HFFc6 (cell line): ENCODE measurements around the gene UBASH3A. TPM values are rescaled to one million over a fixed set of nuclear protein-coding genes. Genes with fewer than 3 reads are reported as not detected.

ENCODE experiments used
- DNase-seq: peaks from one replicate; pipeline ENCODE4 v3.0.0-alpha.2; 2018
- H3K27ac Mint-ChIP-seq: 2 replicates; pipeline ENCODE4 v1.8.0; 2020; ENCODE audit warnings: mild to moderate bottlenecking, mixed read lengths
- H3K27me3 Mint-ChIP-seq: 2 replicates; pipeline ENCODE4 v1.8.0; 2021; ENCODE audit warnings: mild to moderate bottlenecking, moderate library complexity, mixed read lengths; ENCODE audit not compliant: insufficient read depth
- H3K36me3 Mint-ChIP-seq: 2 replicates; pipeline ENCODE4 v1.8.0; 2021; ENCODE audit warnings: low read depth, mixed read lengths
- H3K4me1 Mint-ChIP-seq: 2 replicates; pipeline ENCODE4 v1.8.0; 2020; ENCODE audit warnings: low read depth, mixed read lengths
- H3K4me3 Mint-ChIP-seq: 2 replicates; pipeline ENCODE4 v1.8.0; 2020; ENCODE audit warnings: mild to moderate bottlenecking, moderate library complexity, mixed read lengths
- H3K9me3 Mint-ChIP-seq: 2 replicates; pipeline ENCODE4 v1.8.0; 2020; ENCODE audit warnings: mild to moderate bottlenecking, mixed read lengths
- CTCF ChIP-seq: fragments of 200-600 bp; sonication (generic); IDR thresholded peaks from 2 replicates; pipeline ENCODE4 v1.5.0; 2021; ENCODE audit warnings: antibody characterized with exemption, mild to moderate bottlenecking
- total RNA-seq, 6 experiments: library from RNA; stranded (reverse); fragmentation: NEBNext Ultra II Directional; extraction: Animal tissue kit (Norgen Biotek cat#: 25700); gene quantifications; 2 replicates in 1 of 6; 3 replicates in 5 of 6; pipeline ENCODE4 v1.2.3, GENCODE V29; 2021

The UBASH3A gene
- total RNA-seq, 6 experiments from 2014 or later, result not detected

- Mint-ChIP-seq H3K9me3 (peaks cover 82% of the 10 kb centered on the region), H3K4me3 (no peak overlapping the region), H3K27ac (no peak overlapping the region), H3K27me3 (no peaks in the 10 kb centered on the region), H3K36me3 (peaks cover 10% of the 10 kb centered on the region; the same call in 1 of the 2 replicates), H3K4me1 (no peaks in the 10 kb centered on the region)
- no peak for DNase-seq
- no peak for TF ChIP-seq CTCF
Observed at GRCh38 chr21:42435833-42436232, 32.1 kb downstream of the UBASH3A start.

DNA sequence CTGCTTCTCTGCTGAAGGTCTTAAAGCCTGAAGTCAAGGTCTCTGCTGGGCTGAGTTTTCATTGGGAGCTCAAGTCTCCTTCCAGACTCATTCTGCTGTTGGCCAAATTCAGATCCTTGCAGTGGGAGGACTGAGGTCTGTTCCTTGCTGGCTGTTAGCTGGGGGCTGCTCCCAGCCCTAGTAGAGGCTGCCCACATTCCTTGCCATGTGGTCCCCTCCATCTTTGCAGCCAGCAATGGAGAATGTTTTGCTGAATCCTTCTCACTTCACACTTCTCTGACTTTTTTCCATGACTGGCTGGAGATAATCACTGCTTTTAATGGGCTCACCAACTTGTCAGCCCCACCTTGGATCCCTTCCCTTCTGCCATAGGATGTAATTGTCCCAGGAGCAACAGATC, 33.2 kb downstream of the UBASH3A start:
- no peaks in the 10 kb centered on the region for H3K27me3 Mint-ChIP-seq
- no peak overlapping the region for H3K4me3 Mint-ChIP-seq

DNA sequence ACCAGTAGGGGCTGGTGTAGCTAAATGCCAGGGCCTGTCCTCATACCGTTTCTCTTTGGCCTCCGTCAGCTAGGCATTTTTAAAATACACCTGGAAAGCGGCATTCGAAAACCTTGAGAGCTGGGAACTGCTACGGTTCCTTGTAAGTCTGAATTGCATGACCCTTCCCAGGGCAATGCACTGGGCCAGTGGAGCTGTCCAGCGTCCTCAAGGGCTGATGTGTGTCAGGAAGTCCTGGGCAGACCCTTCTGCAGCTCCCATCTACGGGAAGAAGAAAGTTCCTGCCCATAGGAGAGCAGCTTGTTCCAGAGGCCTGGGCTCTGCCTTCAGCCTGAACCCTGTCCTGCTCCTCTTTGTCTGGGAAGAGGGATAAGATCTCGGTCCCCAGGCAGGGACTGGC, 34.1 kb downstream of the UBASH3A start:
- H3K9me3 Mint-ChIP-seq, result peaks cover 78% of the 10 kb centered on the region
- H3K4me3 Mint-ChIP-seq, result no peak overlapping the region
- DNase-seq, result no peak
- no peaks in the 10 kb centered on the region for H3K27me3 Mint-ChIP-seq
- no peak for TF ChIP-seq CTCF
- no peaks in the 10 kb centered on the region for H3K4me1 Mint-ChIP-seq
- peaks cover 10% of the 10 kb centered on the region; the same call in 1 of the 2 replicates for H3K36me3 Mint-ChIP-seq
- H3K27ac Mint-ChIP-seq, result no peak overlapping the region

More for the DNA sequence above, 33.2 kb downstream of the UBASH3A start:
- peaks cover 78% of the 10 kb centered on the region for H3K9me3 Mint-ChIP-seq
- TF ChIP-seq CTCF, result no peak
- no peak for DNase-seq
- no peaks in the 10 kb centered on the region for H3K4me1 Mint-ChIP-seq
- no peak overlapping the region for H3K27ac Mint-ChIP-seq
- H3K36me3 Mint-ChIP-seq, result peaks cover 10% of the 10 kb centered on the region; the same call in 1 of the 2 replicates

- Mint-ChIP-seq H3K27ac (no peak overlapping the region), H3K4me3 (no peak overlapping the region), H3K4me1 (no peaks in the 10 kb centered on the region), H3K27me3 (no peaks in the 10 kb centered on the region), H3K36me3 (peaks cover 10% of the 10 kb centered on the region; the same call in 1 of the 2 replicates), H3K9me3 (peaks cover 74% of the 10 kb centered on the region)
- no peak for TF ChIP-seq CTCF
- no peak for DNase-seq
Observed at GRCh38 chr21:42438316-42439205, 34.9 kb downstream of the UBASH3A start.

- TF ChIP-seq CTCF, result no peak
- Mint-ChIP-seq H3K36me3 (peaks cover 11% of the 10 kb centered on the region), H3K4me3 (no peak overlapping the region), H3K4me1 (no peaks in the 10 kb centered on the region), H3K27me3 (no peaks in the 10 kb centered on the region), H3K27ac (no peak overlapping the region), H3K9me3 (peaks cover 72% of the 10 kb centered on the region)
- no peak for DNase-seq
Observed at GRCh38 chr21:42439284-42440186, 35.8 kb downstream of the UBASH3A start.
